Mucosa of descending colon (tissue), 3 donors: ENCODE results near the gene PRPF18. TPM values are rescaled to one million over a fixed set of nuclear protein-coding genes. Genes with fewer than 3 reads are reported as not detected.

Experiments used
- ATAC-seq: fragments of 200-7000 bp; cut with Tn5 transposase; one replicate; pipeline ENCODE4 v1.9.1; 2020; ENCODE audit warnings: mild to moderate bottlenecking, moderate library complexity
- DNase-seq, 3 donors: peaks; one replicate each; pipeline ENCODE4 v3.0.0-alpha.2; 2020
- H3K36me3 ChIP-seq: fragments of 200-600 bp; one replicate; pipeline ENCODE4 v1.8.0; 2021; ENCODE audit warnings: low read depth, mild to moderate bottlenecking
- H3K4me1 ChIP-seq: fragments of 200-600 bp; one replicate; pipeline ENCODE4 v1.8.0; 2021; ENCODE audit warnings: low read depth, mild to moderate bottlenecking
- H3K4me3 ChIP-seq: fragments of 200-600 bp; one replicate; pipeline ENCODE4 v1.8.0; 2021; ENCODE audit warnings: mild to moderate bottlenecking
- H3K9me3 ChIP-seq: fragments of 200-600 bp; one replicate; pipeline ENCODE4 v1.8.0; 2021; ENCODE audit warnings: mild to moderate bottlenecking
- intact Hi-C, 2 donors: fragments of 100-400 bp; cut with DNase I in 1 of 2; cut with micrococcal nuclease in 1 of 2; formaldehyde crosslinking; loops; one replicate each; pipeline versions ENCODE4 v1.11.0 to v1.11.1; 2022; cut with DNase I, micrococcal nuclease
- total RNA-seq, 3 donors: library from RNA; stranded (reverse); fragmentation: NEBNext Ultra II Directional in 2 of 3; extraction: Animal tissue kit (Norgen Biotek cat#: 25700) in 2 of 3; gene quantifications; one replicate each; pipeline versions ENCODE4 v1.2.1 to v1.2.4, GENCODE V29; 2021 to 2023
- TF ChIP-seq, protein P1 (sequence below): fragments of 200-600 bp; IDR thresholded peaks from one replicate; pipeline ENCODE4 v1.8.0; 2022; ENCODE audit warnings: antibody characterized with exemption, mild to moderate bottlenecking
- donor health status: DM: no; HTN: no; CAD: no; lungs with moderate emphysema.
- donor health status: DM: no; HTN: no; CAD: no.
- donor health status: DM: no; HTN: yes; CAD: no.

The PRPF18 gene
- total RNA-seq, 3 donors from 2014 or later, result 20.8 to 26.1 (median 25.9) TPM

- no peaks in the 10 kb centered on the region for H3K4me1 ChIP-seq
- intact Hi-C loops, result no loop called here
- ATAC-seq (no peak), DNase-seq (no peak)
- H3K9me3 ChIP-seq, result no peaks in the 10 kb centered on the region
- no peaks in the 10 kb centered on the region for H3K36me3 ChIP-seq
- TF ChIP-seq, protein P1, sequence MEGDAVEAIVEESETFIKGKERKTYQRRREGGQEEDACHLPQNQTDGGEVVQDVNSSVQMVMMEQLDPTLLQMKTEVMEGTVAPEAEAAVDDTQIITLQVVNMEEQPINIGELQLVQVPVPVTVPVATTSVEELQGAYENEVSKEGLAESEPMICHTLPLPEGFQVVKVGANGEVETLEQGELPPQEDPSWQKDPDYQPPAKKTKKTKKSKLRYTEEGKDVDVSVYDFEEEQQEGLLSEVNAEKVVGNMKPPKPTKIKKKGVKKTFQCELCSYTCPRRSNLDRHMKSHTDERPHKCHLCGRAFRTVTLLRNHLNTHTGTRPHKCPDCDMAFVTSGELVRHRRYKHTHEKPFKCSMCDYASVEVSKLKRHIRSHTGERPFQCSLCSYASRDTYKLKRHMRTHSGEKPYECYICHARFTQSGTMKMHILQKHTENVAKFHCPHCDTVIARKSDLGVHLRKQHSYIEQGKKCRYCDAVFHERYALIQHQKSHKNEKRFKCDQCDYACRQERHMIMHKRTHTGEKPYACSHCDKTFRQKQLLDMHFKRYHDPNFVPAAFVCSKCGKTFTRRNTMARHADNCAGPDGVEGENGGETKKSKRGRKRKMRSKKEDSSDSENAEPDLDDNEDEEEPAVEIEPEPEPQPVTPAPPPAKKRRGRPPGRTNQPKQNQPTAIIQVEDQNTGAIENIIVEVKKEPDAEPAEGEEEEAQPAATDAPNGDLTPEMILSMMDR, result no peak
- H3K4me3 ChIP-seq, result no peak overlapping the region
Observed at GRCh38 chr10:13559124-13559700, 27.6 kb upstream of the PRPF18 start.

DNA sequence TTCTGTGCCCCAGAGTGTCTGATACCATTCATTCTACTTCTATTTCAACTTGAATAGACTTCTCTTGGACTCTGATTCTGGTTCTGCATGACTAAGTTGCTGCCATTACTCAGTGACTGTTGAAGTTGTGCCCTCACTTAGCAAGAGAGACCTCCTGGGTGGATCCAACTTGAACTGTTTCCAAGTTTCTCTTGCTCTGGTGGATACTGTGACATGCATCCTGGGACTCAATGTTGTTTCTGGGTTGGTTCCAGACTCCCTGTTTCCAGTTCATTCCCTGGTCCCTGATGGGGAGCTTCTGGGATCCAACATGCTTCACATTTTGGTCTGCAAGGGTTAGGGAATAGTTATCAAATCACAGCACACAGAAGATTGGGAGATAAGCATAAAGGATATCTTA, 26.2 kb upstream of the PRPF18 start:
- DNase-seq (no peak), ATAC-seq (no peak)
- H3K4me3 ChIP-seq, result no peak overlapping the region
- no peaks in the 10 kb centered on the region for H3K36me3 ChIP-seq
- H3K9me3 ChIP-seq, result no peaks in the 10 kb centered on the region
- intact Hi-C loops, result no loop called here
- TF ChIP-seq, protein P1, result no peak
- no peaks in the 10 kb centered on the region for H3K4me1 ChIP-seq

GRCh38 chr10:13563481-13564445, 23.0 kb upstream of the PRPF18 start:
- no peaks in the 10 kb centered on the region for H3K9me3 ChIP-seq
- intact Hi-C loops, result no loop called here
- TF ChIP-seq, protein P1, result no peak
- H3K4me3 ChIP-seq, result no peak overlapping the region
- no peaks in the 10 kb centered on the region for H3K36me3 ChIP-seq
- no peaks in the 10 kb centered on the region for H3K4me1 ChIP-seq
- ATAC-seq, result no peak
- DNase-seq, result no peak

GRCh38 chr10:13564576-13564975, 22.2 kb upstream of the PRPF18 start:
- Histone ChIP-seq H3K4me3 (no peak overlapping the region), H3K9me3 (no peaks in the 10 kb centered on the region), H3K36me3 (no peaks in the 10 kb centered on the region), H3K4me1 (no peaks in the 10 kb centered on the region)
- DNase-seq (no peak), ATAC-seq (no peak)
- intact Hi-C loops, result no loop called here
- TF ChIP-seq, protein P1, result no peak

DNA sequence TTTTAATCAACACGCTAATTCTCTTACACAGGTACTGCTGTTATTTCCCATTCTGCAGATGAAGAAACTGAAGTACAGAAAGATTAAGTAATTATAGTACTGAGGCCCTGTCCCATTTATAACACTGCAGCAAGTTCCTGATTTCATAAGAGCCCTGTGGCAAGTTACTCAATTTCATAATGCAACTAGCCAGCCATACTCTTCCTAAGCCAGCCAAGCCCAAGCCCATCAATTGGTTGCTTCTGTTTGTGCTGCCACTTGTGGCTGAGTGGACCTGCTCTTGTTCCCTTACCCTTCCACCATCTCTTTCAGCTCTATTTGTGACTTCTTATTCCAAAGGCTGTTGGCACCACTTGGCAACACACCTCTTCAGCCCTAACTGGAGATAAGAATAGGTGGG, 19.7 kb upstream of the PRPF18 start:
- intact Hi-C loops, result no loop called here
- no peak for ATAC-seq
- H3K9me3 ChIP-seq, result no peaks in the 10 kb centered on the region
- no peaks in the 10 kb centered on the region for H3K36me3 ChIP-seq
- H3K4me1 ChIP-seq, result no peaks in the 10 kb centered on the region
- TF ChIP-seq, protein P1, result no peak
- H3K4me3 ChIP-seq, result no peak overlapping the region
- DNase-seq, result no peak
